Endothelial cell of umbilical vein (primary cell): ENCODE data around the gene SDE2. TPM values are rescaled to one million over a fixed set of nuclear protein-coding genes. Genes with fewer than 3 reads are reported as not detected.

Experiments
- BruUV-seq: library from RNA; stranded (reverse); fragments of 400-500 nt; replicated peaks from 2 replicates; lab custom pipeline; 2021; lab: Mats Ljungman, UMichigan
- CTCF ChIA-PET: fragments of 300-600, 350-600 bp; sonication (Branson Sonifier 250); formaldehyde crosslinking; loops from one replicate; lab custom pipeline; 2021; ENCODE audit warnings: antibody characterized with exemption, inconsistent platforms; lab: Charles Lee
- POLR2A ChIA-PET: fragments of 300-600, 350-600 bp; sonication (Branson Sonifier 250); formaldehyde crosslinking; loops from one replicate; lab custom pipeline; 2021; ENCODE audit warnings: antibody characterized with exemption, inconsistent platforms; lab: Charles Lee
- DNase-seq: peaks from one replicate; pipeline ENCODE4 v3.0.0-alpha.2; 2011; ENCODE audit warnings: low read depth, low spot score
- FAIRE-seq: peaks from 2 replicates; lab custom pipeline; 2011; peaks lifted over from hg19 to GRCh38; lab: Jason Lieb, UNC
- H2AFZ ChIP-seq: 2 replicates; pipeline ENCODE4 v1.6.0; 2012; ENCODE audit warnings: low read depth, low read length, control low read depth, inconsistent platforms
- H3K27ac ChIP-seq: 2 replicates; pipeline ENCODE4 v1.5.1; 2011; ENCODE audit warnings: low read depth, mild to moderate bottlenecking, control low read depth, low read length, moderate library complexity; ENCODE audit not compliant: insufficient read depth
- H3K27me3 ChIP-seq, 2 experiments: 2 replicates each; pipeline versions ENCODE4 v1.6.0 to v1.6.1; 2011; ENCODE audit warnings: low read length in 2 of 2, mixed read lengths in 1 of 2; ENCODE audit not compliant: control insufficient read depth in 2 of 2, insufficient read depth in 2 of 2
- H3K36me3 ChIP-seq, 2 experiments: 2 replicates in 1 of 2; 3 replicates in 1 of 2; pipeline ENCODE4 v1.5.1; 2011; ENCODE audit warnings: low read length in 2 of 2, mild to moderate bottlenecking in 1 of 2, moderate library complexity in 1 of 2; ENCODE audit not compliant: control insufficient read depth in 2 of 2, insufficient read depth in 2 of 2; ENCODE audit errors: extremely low read depth in 1 of 2
- H3K4me1 ChIP-seq: 3 replicates; pipeline ENCODE4 v1.5.1; 2011; ENCODE audit warnings: mild to moderate bottlenecking, low read length; ENCODE audit not compliant: control insufficient read depth, insufficient read depth; ENCODE audit errors: extremely low read depth
- H3K4me2 ChIP-seq: 2 replicates; pipeline ENCODE4 v1.6.1; 2011; ENCODE audit warnings: low read length, control low read depth, mixed read lengths; ENCODE audit not compliant: insufficient read depth
- H3K4me3 ChIP-seq, 3 experiments: fragments of 200-600 bp in 1 of 3; sonication (generic), shearing (Covaris generic) in 1 of 3; replicated peaks in 1 of 3; 2 replicates each; pipeline ENCODE4 v1.5.1; 2011 to 2016; ENCODE audit warnings: control low read depth in 3 of 3, low read length in 3 of 3, mild to moderate bottlenecking in 2 of 3, inconsistent platforms in 1 of 3, low read depth in 1 of 3, moderate library complexity in 1 of 3; ENCODE audit not compliant: insufficient read depth in 1 of 3
- H3K79me2 ChIP-seq: 2 replicates; pipeline ENCODE4 v1.6.0; 2012; ENCODE audit warnings: low read length, inconsistent platforms; ENCODE audit not compliant: control insufficient read depth, insufficient read depth
- H3K9ac ChIP-seq: replicated peaks from 2 replicates; pipeline ENCODE3; 2011; ENCODE audit warnings: low read length, control low read depth; ENCODE audit not compliant: insufficient read depth; ENCODE audit errors: extremely low read depth
- H3K9me1 ChIP-seq: replicated peaks from 3 replicates; pipeline ENCODE4 v1.6.0; 2011; ENCODE audit warnings: mild to moderate bottlenecking, low read length; ENCODE audit not compliant: control insufficient read depth, insufficient read depth; ENCODE audit errors: extremely low read depth
- H3K9me3 ChIP-seq: replicated peaks from 2 replicates; pipeline ENCODE4 v1.5.1; 2012; ENCODE audit warnings: low read length, inconsistent platforms; ENCODE audit not compliant: control insufficient read depth, insufficient read depth
- H4K20me1 ChIP-seq: replicated peaks from 2 replicates; pipeline ENCODE3; 2011; ENCODE audit warnings: mild to moderate bottlenecking, low read length; ENCODE audit not compliant: control insufficient read depth, insufficient read depth; ENCODE audit errors: extremely low read depth
- CTCF ChIP-seq, 2 donors: IDR thresholded peaks; 1 replicate in 1 of 2; 2 replicates in 1 of 2; pipeline ENCODE4 v1.5.1; 2011; ENCODE audit warnings: low read length in 2 of 2, mild to moderate bottlenecking in 2 of 2, moderate library complexity in 2 of 2, control low read depth in 1 of 2, inconsistent platforms in 1 of 2, low read depth in 1 of 2; ENCODE audit not compliant: insufficient read depth in 1 of 2; ENCODE audit errors: extremely low read depth in 1 of 2
- EZH2 ChIP-seq: IDR thresholded peaks from 2 replicates; pipeline ENCODE4 v1.6.1; 2012; ENCODE audit warnings: borderline replicate concordance, low read depth, mild to moderate bottlenecking, moderate library complexity, low read length, inconsistent platforms; ENCODE audit not compliant: severe bottlenecking
- FOS ChIP-seq: IDR thresholded peaks from 2 replicates; pipeline ENCODE4 v1.6.1; 2011; ENCODE audit warnings: mild to moderate bottlenecking, low read length, moderate library complexity, borderline replicate concordance; ENCODE audit not compliant: insufficient read depth
- GATA2 ChIP-seq: IDR thresholded peaks from 2 replicates; pipeline ENCODE4 v1.7.0; 2011; ENCODE audit warnings: low read depth, mild to moderate bottlenecking, moderate library complexity, mixed read lengths, low read length; ENCODE audit not compliant: insufficient read length, insufficient read depth
- JUN ChIP-seq: IDR thresholded peaks from 2 replicates; pipeline ENCODE4 v1.6.1; 2011; ENCODE audit warnings: borderline replicate concordance, low read depth; ENCODE audit not compliant: insufficient read length, insufficient read depth
- MYC ChIP-seq: IDR thresholded peaks from one replicate; pipeline ENCODE4 v1.6.1; 2011; ENCODE audit warnings: mild to moderate bottlenecking, low read depth, low read length
- POLR2A ChIP-seq: IDR thresholded peaks from 2 replicates; pipeline ENCODE4 v1.6.1; 2012; ENCODE audit warnings: low read depth, mild to moderate bottlenecking, control low read depth, low read length
- POLR2AphosphoS5 ChIP-seq: IDR thresholded peaks from 2 replicates; pipeline ENCODE4 v1.6.1; 2012; ENCODE audit warnings: low read depth, mild to moderate bottlenecking, control low read depth, low read length, moderate library complexity; ENCODE audit not compliant: insufficient read depth
- dilution Hi-C: fragments of 300-500 bp; cut with MboI; formaldehyde crosslinking; loops from one replicate; pipeline ENCODE4 v1.15.0; 2019; ENCODE audit warnings: low sequenced_read_pairs; ENCODE audit not compliant: extremely low pct_ligation_motif_present
- intact Hi-C: fragments of 100-400 bp; cut with micrococcal nuclease; formaldehyde crosslinking; loops from one replicate; pipeline ENCODE4 v1.10.0; 2022
- polyA plus RNA-seq, 4 experiments: library from polyadenylated mRNA; depleted of rRNA in 3 of 4; stranded (reverse) in 3 of 4; unstranded in 1 of 4; fragments of >200 nt; gene quantifications; 2 replicates each; pipeline versions ENCODE4 v1.2.1 to v1.2.3, GENCODE V29; 2011 to 2012; ENCODE audit warnings: missing spikeins in 1 of 4
- total RNA-seq: library from RNA; stranded (reverse); gene quantifications from 2 replicates; pipeline ENCODE4 v1.2.3, GENCODE V29; 2021
- TF ChIP-seq, protein P1 (sequence below): IDR thresholded peaks from 2 replicates; pipeline ENCODE4 v1.6.1; 2011; ENCODE audit not compliant: insufficient read depth, insufficient read length

Gene SDE2
- total and polyA plus RNA-seq, 2 donors (not counting 3 experiments of a cell fraction or from before 2014, with no cell fraction given), result 11.9 to 16.1 TPM

- no peak overlapping the region for H3K4me2 ChIP-seq
- dilution Hi-C loops, result no loop called here
- TF ChIP-seq, protein P1, sequence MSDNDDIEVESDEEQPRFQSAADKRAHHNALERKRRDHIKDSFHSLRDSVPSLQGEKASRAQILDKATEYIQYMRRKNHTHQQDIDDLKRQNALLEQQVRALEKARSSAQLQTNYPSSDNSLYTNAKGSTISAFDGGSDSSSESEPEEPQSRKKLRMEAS, result no peak
- TF ChIP-seq POLR2A (no peak), JUN (no peak)
- H4K20me1 ChIP-seq, result no peaks in the 10 kb centered on the region
- no peaks in the 10 kb centered on the region for H3K27me3 ChIP-seq
- H3K79me2 ChIP-seq, result no peaks in the 10 kb centered on the region
- CTCF ChIA-PET, result interaction anchor here (2.4 kb wide), 1 partner anchor 60 kb away, joined by 11 read pairs; no protein-coding TSS in a partner anchor
- no peaks in the 10 kb centered on the region for H3K9me1 ChIP-seq
- peaks cover 27% of the 10 kb centered on the region for H3K4me1 ChIP-seq
- no peak overlapping the region for H3K4me3 ChIP-seq
- POLR2A ChIA-PET, result no interaction called here
- no peak overlapping the region for H3K27ac ChIP-seq
- FAIRE-seq (no peak), DNase-seq (no peak)
- H2AFZ ChIP-seq, result no peak overlapping the region
- H3K9me3 ChIP-seq, result no peaks in the 10 kb centered on the region
- H3K9ac ChIP-seq, result no peak overlapping the region
- BruUV-seq, result no TSS peak
- intact Hi-C loops, result no loop called here
- H3K36me3 ChIP-seq, result no peaks in the 10 kb centered on the region
Measured at GRCh38 chr1:226004396-226004795, 5.3 kb upstream of the SDE2 start.

- ChIA-PET CTCF (no interaction called here), POLR2A (no interaction called here)
- TF ChIP-seq GATA2, result no peak
- no peak for TF ChIP-seq EZH2
- TF ChIP-seq CTCF (IDR thresholded peaks at IDR 0.05; ENCODE audit: extremely low read depth in 1 of 2, insufficient read depth in 1 of 2, low read depth in 1 of 2, low read length in 2 of 2), result no peak
- TF ChIP-seq POLR2AphosphoS5, result no peak
- TF ChIP-seq POLR2A, result no peak
- TF ChIP-seq, protein P1, result no peak
- no peak for TF ChIP-seq FOS
- TF ChIP-seq JUN, result no peak
- no peak for TF ChIP-seq MYC
- Histone ChIP-seq H3K9me1 (no peaks in the 10 kb centered on the region), H4K20me1 (no peaks in the 10 kb centered on the region), H3K4me1 (peaks cover 27% of the 10 kb centered on the region), H2AFZ (no peak overlapping the region), H3K9me3 (no peaks in the 10 kb centered on the region), H3K27me3 (no peaks in the 10 kb centered on the region), H3K79me2 (peaks cover 5% of the 10 kb centered on the region), H3K27ac (no peak overlapping the region), H3K9ac (no peak overlapping the region), H3K4me2 (no peak overlapping the region), H3K36me3 (no peaks in the 10 kb centered on the region), H3K4me3 (no peak overlapping the region)
- intact Hi-C loops (no loop called here), dilution Hi-C loops (no loop called here)
- no TSS peak for BruUV-seq
- FAIRE-seq, result no peak
- no peak for DNase-seq
Measured at GRCh38 chr1:226003502-226004170, 4.5 kb upstream of the SDE2 start.
